Trophoblast cell (in vitro differentiated cells and primary cell): ENCODE results near the gene ETFA.
A peak's percentile ranks its signal among the peaks of the same experiment; 100 is the strongest.
"Not testable (repeated sequence)": the region's sequence is repeated elsewhere in the genome, so short reads cannot be mapped to it uniquely, and the experiment has no call there.

Experiments used
- DNase-seq, 2 donors: peaks; one replicate each; pipeline ENCODE4 v3.0.0-alpha.2; 2016
- H2AFZ ChIP-seq: 2 replicates; pipeline ENCODE4 v1.6.1; 2013; ENCODE audit warnings: low read length, moderate library complexity, mild to moderate bottlenecking; ENCODE audit not compliant: insufficient read depth, poor library complexity
- H2AK5ac ChIP-seq: 2 replicates; pipeline ENCODE4 v1.6.1; 2013; ENCODE audit warnings: mild to moderate bottlenecking, low read length
- H2BK120ac ChIP-seq: 2 replicates; pipeline ENCODE4 v1.6.1; 2013; ENCODE audit warnings: low read length, mild to moderate bottlenecking, moderate library complexity; ENCODE audit not compliant: insufficient read depth, poor library complexity
- H2BK12ac ChIP-seq: 2 replicates; pipeline ENCODE4 v1.6.1; 2013; ENCODE audit warnings: mild to moderate bottlenecking, low read length, moderate library complexity
- H2BK5ac ChIP-seq: 2 replicates; pipeline ENCODE4 v1.6.1; 2013; ENCODE audit warnings: low read length, low read depth, moderate library complexity, mild to moderate bottlenecking; ENCODE audit not compliant: poor library complexity
- H3K14ac ChIP-seq: 2 replicates; pipeline ENCODE4 v1.6.1; 2013; ENCODE audit warnings: mild to moderate bottlenecking, low read length
- H3K18ac ChIP-seq: 2 replicates; pipeline ENCODE4 v1.6.1; 2013; ENCODE audit warnings: mild to moderate bottlenecking, low read length
- H3K23ac ChIP-seq: 2 replicates; pipeline ENCODE4 v1.6.1; 2013; ENCODE audit warnings: low read length
- H3K27ac ChIP-seq: 2 replicates; pipeline ENCODE4 v1.5.1; 2013; ENCODE audit warnings: low read depth, mild to moderate bottlenecking, inconsistent platforms, low read length, moderate library complexity
- H3K27me3 ChIP-seq: 2 replicates; pipeline ENCODE4 v1.6.1; 2013; ENCODE audit warnings: inconsistent platforms, mild to moderate bottlenecking, low read length, moderate library complexity; ENCODE audit not compliant: insufficient read depth
- H3K36me3 ChIP-seq, 2 experiments: 1 replicate in 1 of 2; 2 replicates in 1 of 2; pipeline ENCODE4 v1.6.1; 2013; ENCODE audit warnings: low read length in 2 of 2, mild to moderate bottlenecking in 2 of 2, moderate library complexity in 1 of 2; ENCODE audit not compliant: insufficient read depth in 2 of 2, control insufficient read depth in 1 of 2
- H3K4ac ChIP-seq: 2 replicates; pipeline ENCODE4 v1.6.1; 2013; ENCODE audit warnings: low read depth, mild to moderate bottlenecking, low read length, moderate library complexity
- H3K4me1 ChIP-seq, 2 experiments: 1 replicate in 1 of 2; 2 replicates in 1 of 2; pipeline ENCODE4 v1.6.1; 2013; ENCODE audit warnings: low read length in 2 of 2, mild to moderate bottlenecking in 2 of 2, moderate library complexity in 1 of 2; ENCODE audit not compliant: insufficient read depth in 2 of 2, control insufficient read depth in 1 of 2
- H3K4me2 ChIP-seq: 2 replicates; pipeline ENCODE4 v1.6.1; 2013; ENCODE audit warnings: inconsistent platforms, mild to moderate bottlenecking, low read length, moderate library complexity
- H3K4me3 ChIP-seq: 2 replicates; pipeline ENCODE4 v1.5.1; 2013; ENCODE audit warnings: mild to moderate bottlenecking, low read depth, low read length, inconsistent platforms
- H3K79me1 ChIP-seq: one replicate; pipeline ENCODE4 v1.6.1; 2013; ENCODE audit warnings: low read length
- H3K79me2 ChIP-seq: 2 replicates; pipeline ENCODE4 v1.6.1; 2013; ENCODE audit warnings: low read length, mild to moderate bottlenecking; ENCODE audit not compliant: control insufficient read depth, insufficient read depth, poor library complexity
- H3K9ac ChIP-seq: 2 replicates; pipeline ENCODE4 v1.6.1; 2013; ENCODE audit warnings: mild to moderate bottlenecking, low read length
- H3K9me3 ChIP-seq: 2 replicates; pipeline ENCODE4 v1.6.1; 2013; ENCODE audit warnings: low read depth, mild to moderate bottlenecking, control low read depth, inconsistent platforms, low read length; ENCODE audit not compliant: insufficient read depth
- H4K12ac ChIP-seq: 2 replicates; pipeline ENCODE4 v1.6.1; 2013; ENCODE audit warnings: low read depth, mild to moderate bottlenecking, low read length, moderate library complexity
- H4K8ac ChIP-seq: 2 replicates; pipeline ENCODE4 v1.6.1; 2013; ENCODE audit warnings: low read depth, mild to moderate bottlenecking, low read length, moderate library complexity
- H4K91ac ChIP-seq: one replicate; pipeline ENCODE4 v1.6.1; 2013; ENCODE audit warnings: low read depth, mild to moderate bottlenecking, low read length, moderate library complexity
- WGBS: extraction: QIAGEN DNeasy Blood & Tissue Kit; methylation state at CpG from one replicate; pipeline ENCODE4 v1.1.7; 2013; ENCODE audit warnings: missing lambda C conversion rate; ENCODE audit not compliant: insufficient read length, insufficient coverage; ENCODE audit errors: extremely low coverage; 5-methylcytosine and 5-hydroxymethylcytosine counted together

The ETFA gene

DNA sequence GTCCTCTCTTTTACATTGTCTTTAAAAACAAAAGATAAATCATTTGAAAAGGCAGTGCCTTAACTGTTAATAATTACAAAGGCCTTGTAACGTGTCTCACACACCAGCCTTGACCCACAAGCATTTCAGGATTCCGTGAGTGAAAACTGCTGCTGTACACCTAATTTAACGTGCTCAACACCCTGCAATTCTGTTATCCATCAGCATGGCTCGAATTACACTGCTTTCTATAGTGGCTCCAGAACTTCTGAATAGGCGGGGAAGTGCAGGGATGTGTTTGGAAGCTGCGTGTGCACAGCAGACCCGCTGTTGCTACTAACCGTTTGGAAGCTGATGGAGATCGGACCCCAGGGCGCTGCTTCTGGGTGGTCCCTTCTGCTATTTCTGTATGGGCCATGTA lies 9.9 kb upstream of the ETFA start:
- Histone ChIP-seq H2BK5ac (no peak overlapping the region), H3K36me3 (no peaks in the 10 kb centered on the region), H3K14ac (no peak overlapping the region), H3K4me3 (no peak overlapping the region), H3K79me2 (no peaks in the 10 kb centered on the region), H3K27me3 (no peaks in the 10 kb centered on the region), H4K8ac (no peak overlapping the region), H3K4ac (no peak overlapping the region), H4K12ac (no peak overlapping the region), H3K23ac (no peak overlapping the region), H3K9ac (no peak overlapping the region), H3K4me2 (no peak overlapping the region), H3K27ac (no peak overlapping the region), H4K91ac (no peak overlapping the region), H3K79me1 (no peaks in the 10 kb centered on the region), H3K9me3 (no peaks in the 10 kb centered on the region), H2AK5ac (no peak overlapping the region), H2AFZ (no peak overlapping the region), H2BK12ac (no peak overlapping the region), H3K18ac (no peak overlapping the region), H2BK120ac (no peak overlapping the region), H3K4me1 (no peaks in the 10 kb centered on the region)
- no CpG with 5 or more reads among the region's 10 CpGs for whole genome bisulfite sequencing
- no peak for DNase-seq

DNA sequence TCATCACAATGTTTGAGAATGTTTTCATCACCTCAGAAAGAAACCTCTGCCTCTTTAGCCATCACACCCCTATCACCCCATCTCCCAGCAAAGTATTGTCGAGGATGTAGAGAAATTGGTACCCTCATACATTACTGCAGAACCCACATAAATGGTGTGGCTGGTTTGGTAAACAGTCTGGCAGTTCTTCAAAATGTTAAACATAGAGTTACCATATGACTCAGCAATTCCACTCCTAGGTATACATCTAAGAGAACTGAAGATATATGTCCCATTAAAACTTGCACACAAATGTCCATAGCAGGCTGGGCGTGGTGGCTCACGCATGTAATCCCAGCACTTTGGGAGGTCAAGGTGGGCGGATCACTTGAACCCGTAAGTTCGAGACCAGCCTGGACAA lies 8.7 kb upstream of the ETFA start:
- H3K27ac ChIP-seq: no peak overlapping the region
- H2BK5ac ChIP-seq: no peak overlapping the region
- no peak overlapping the region for H3K4me2 ChIP-seq
- no peak overlapping the region for H3K9ac ChIP-seq
- H3K79me1 ChIP-seq: no peaks in the 10 kb centered on the region
- no peaks in the 10 kb centered on the region for H3K79me2 ChIP-seq
- no peak overlapping the region for H2BK12ac ChIP-seq
- H3K4me1 ChIP-seq: no peaks in the 10 kb centered on the region
- H2BK120ac ChIP-seq: no peak overlapping the region
- no peak overlapping the region for H4K12ac ChIP-seq
- H3K4ac ChIP-seq: no peak overlapping the region
- no peak overlapping the region for H4K8ac ChIP-seq
- no peak overlapping the region for H2AFZ ChIP-seq
- H3K36me3 ChIP-seq: no peaks in the 10 kb centered on the region
- no peaks in the 10 kb centered on the region for H3K27me3 ChIP-seq
- H3K18ac ChIP-seq: no peak overlapping the region
- no peak overlapping the region for H4K91ac ChIP-seq
- no peak for DNase-seq
- no peaks in the 10 kb centered on the region for H3K9me3 ChIP-seq
- no peak overlapping the region for H2AK5ac ChIP-seq
- H3K23ac ChIP-seq: no peak overlapping the region
- H3K4me3 ChIP-seq: no peak overlapping the region
- no peak overlapping the region for H3K14ac ChIP-seq
- no CpG with 5 or more reads among the region's 6 CpGs for WGBS

DNA sequence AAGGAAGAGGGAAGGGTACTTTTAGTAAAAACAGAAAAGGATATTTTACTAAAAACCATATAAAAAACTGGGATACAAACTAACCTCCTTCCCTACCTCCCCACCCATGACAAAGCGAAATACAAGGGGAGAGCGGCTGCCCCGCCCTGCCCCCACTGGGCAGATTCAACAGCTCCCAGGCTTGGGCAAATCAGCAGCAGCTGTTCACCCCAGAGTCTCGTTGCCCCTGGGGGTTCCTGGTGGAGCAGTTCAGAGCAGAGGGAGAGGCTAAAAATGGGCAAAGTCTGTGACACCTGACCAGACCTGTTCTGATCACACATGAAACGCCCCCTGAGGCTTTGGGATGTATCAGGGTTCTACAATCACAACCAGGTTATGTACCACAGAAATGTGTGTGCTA lies 2.5 kb upstream of the ETFA start:
- Histone ChIP-seq H3K9ac (no peak overlapping the region), H2AFZ (peak overlapping the region; percentile 48), H2BK5ac (no peak overlapping the region), H3K23ac (no peak overlapping the region), H3K27ac (no peak overlapping the region), H3K79me1 (peaks cover 20% of the 10 kb centered on the region), H3K36me3 (no peaks in the 10 kb centered on the region), H3K9me3 (no peaks in the 10 kb centered on the region), H3K79me2 (peaks cover 4% of the 10 kb centered on the region), H3K4ac (no peak overlapping the region), H3K18ac (no peak overlapping the region), H3K27me3 (no peaks in the 10 kb centered on the region), H3K4me2 (no peak overlapping the region), H3K14ac (no peak overlapping the region), H4K91ac (peak overlapping the region; percentile 80), H3K4me3 (no peak overlapping the region), H3K4me1 (peaks cover 9 to 19% of the 10 kb centered on the region in 2 experiments), H2BK12ac (peak overlapping the region; percentile 96), H4K12ac (no peak overlapping the region), H4K8ac (peak overlapping the region; percentile 23), H2BK120ac (peak overlapping the region; percentile 48), H2AK5ac (no peak overlapping the region)
- no CpG with 5 or more reads among the region's 5 CpGs for WGBS
- DNase-seq: peak; percentile 23 to 42

DNA sequence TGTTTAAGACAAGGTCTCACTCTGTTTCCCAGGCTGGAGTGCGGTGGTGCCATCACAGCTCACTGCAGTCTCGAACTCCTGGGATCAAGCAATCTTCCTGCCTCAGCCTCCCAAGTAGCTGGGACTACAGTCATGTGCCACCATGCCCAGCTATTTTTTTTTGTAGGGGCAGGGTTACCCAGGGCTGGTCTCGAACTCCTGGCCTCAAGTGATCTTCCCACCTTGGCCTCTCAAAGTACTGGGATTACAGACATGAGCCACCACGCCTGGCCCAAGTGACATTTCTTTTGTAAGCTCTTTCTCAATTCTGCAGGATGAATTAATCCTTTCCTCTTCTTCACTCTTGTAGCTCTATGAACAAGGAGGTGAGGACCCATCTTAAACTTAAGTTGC lies 1.9 kb upstream of the ETFA start:
- not testable (repeated sequence) for H4K12ac ChIP-seq, H3K4me3 ChIP-seq, H3K9me3 ChIP-seq, H3K4me2 ChIP-seq, H3K23ac ChIP-seq, H2AFZ ChIP-seq, H3K9ac ChIP-seq, H3K27me3 ChIP-seq, H3K79me2 ChIP-seq, H2AK5ac ChIP-seq, DNase-seq, H3K18ac ChIP-seq, H3K36me3 ChIP-seq
- H3K79me1 ChIP-seq: peaks cover 20% of the 10 kb centered on the region
- peak overlapping the region; percentile 77 for H2BK120ac ChIP-seq
- peak overlapping the region; percentile 59 for H4K8ac ChIP-seq
- peak overlapping the region; percentile 80 for H4K91ac ChIP-seq
- peak overlapping the region; percentile 57 for H2BK5ac ChIP-seq
- H3K4me1 ChIP-seq: peaks cover 9 to 19% of the 10 kb centered on the region in 2 experiments
- peak overlapping the region; percentile 54 for H3K27ac ChIP-seq
- peak overlapping the region; percentile 4 for H3K4ac ChIP-seq
- peak overlapping the region; percentile 77 for H3K14ac ChIP-seq
- no CpG with 5 or more reads among the region's 4 CpGs for WGBS
- H2BK12ac ChIP-seq: peak overlapping the region; percentile 11
